Diencephalon (tissue), 1 donor: Measurements from ENCODE around the gene IPMK. TPM values are rescaled to one million over a fixed set of nuclear protein-coding genes. Genes with fewer than 3 reads are reported as not detected.

Experiments
- total RNA-seq: library from RNA; depleted of rRNA; stranded (reverse); fragments of >200 nt; gene quantifications from one replicate; pipeline ENCODE4 v1.2.3, GENCODE V29; 2014

The IPMK gene
- 29.3 TPM for total RNA-seq

DNA sequence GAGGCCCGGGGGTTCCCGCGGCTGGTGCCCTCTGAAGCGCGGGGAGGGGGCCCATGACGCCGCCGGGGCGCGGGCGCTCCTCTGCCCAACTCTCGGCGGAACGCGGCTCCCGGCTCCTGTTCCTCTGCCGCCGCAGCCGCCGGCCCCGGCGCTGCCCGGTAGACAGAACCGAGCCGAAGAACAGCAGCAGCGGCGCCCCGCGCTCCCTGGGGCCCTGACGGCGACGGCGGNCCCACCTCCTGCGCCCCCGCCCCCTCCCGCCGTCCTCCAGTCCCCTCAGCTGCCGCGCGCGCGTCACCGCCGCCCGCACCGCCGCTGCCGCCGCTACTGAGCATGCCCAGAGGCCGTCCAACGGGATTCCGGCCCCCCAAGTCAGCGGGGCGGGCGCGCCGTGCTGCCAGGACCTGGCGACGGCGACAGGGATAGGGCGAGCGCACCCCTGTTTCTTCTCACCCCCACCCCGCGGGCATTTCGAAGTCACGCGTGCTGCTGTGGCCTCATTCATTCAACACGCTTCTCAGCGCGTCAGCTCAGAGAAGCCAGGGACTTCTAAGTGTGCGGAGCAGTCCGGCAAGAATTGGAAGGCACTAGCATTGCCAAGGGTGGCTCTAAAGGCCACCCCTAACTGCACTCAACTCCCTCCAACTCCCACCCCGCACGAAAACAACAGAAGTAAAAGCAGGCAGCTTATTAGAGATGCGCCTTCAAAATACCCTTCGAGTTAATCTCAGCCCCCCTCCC lies at the start of gene IPMK:
Gene IPMK, minus strand, starts transcription at position 182 of the 741 bp plus-strand sequence. CDS start 283 bp downstream, outside the sequence.

DNA sequence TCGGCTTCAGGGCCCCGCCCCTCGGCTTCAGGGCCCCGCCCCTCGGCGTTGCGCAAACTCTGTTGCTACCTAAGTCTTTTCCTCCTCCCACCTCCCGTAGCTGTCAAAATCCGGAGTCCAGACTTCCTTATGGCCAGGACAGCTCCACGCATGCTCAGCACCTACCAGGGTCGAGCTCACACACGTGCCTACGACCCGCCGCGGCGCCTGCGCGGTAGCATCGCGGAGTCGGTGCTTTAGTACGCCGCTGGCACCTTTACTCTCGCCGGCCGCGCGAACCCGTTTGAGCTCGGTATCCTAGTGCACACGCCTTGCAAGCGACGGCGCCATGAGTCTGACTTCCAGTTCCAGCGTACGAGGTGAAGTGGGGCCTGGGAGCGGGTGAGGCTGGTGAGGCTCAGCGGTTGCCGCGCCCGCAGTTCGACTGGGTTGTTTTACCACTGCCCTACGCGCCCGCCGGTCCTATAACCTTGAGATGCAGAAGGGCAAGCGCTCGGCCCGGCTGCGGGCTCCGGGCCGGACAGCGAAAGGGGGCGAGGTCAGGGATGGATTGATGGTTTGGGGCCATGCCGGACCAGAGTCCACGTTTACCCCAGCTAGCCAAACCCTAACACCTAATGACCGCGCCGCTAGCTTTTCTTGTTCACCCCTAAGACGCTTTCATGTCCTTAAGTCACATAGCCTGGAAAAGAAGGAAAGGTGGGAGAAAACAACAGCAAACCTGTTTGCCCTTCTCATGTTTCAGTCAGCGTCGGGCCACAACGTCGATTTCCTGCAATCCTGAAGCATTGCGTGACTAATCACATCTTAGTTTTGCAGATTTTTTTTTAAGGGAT lies 1.5 kb upstream of the IPMK start, which contains the start of gene CISD1:
Gene CISD1, plus strand, starts transcription at position 217 of the 836 bp plus-strand sequence. Its CDS starts 112 bp downstream, at position 329.

Other genes with a start within 250 kb of the IPMK start
- gene CISD1, start 1.3 kb upstream of the IPMK start, total RNA-seq, result 54.7 TPM
- gene UBE2D1, start 67.1 kb upstream of the IPMK start, total RNA-seq, result 51.9 TPM
- 45.9 TPM for gene TFAM, start 117.5 kb upstream of the IPMK start, total RNA-seq
- gene BICC1, start 245.0 kb upstream of the IPMK start, total RNA-seq, result 5.8 TPM